ENCODE results near the gene PDGFA. TPM values are rescaled to one million over a fixed set of nuclear protein-coding genes. Genes with fewer than 3 reads are reported as not detected.

Gene PDGFA
- total RNA-seq: 10 to 100 TPM; 16.7 to 38.5 (median 27.9) TPM
- polyA plus RNA-seq: 10 to 100 TPM; 14.3 to 18.3 TPM
- long read RNA-seq, donor 1, partial matches to known transcripts: 0 of 11 reads
- long read RNA-seq, donor 1, other reads (novel, unspliced or antisense): 8 of 11 reads
- long read RNA-seq, donor 2, transcript PDGFA-203 (6 exons, 2,305 nt): major isoform, 9 of 14 reads
- long read RNA-seq, donor 2, partial matches to known transcripts: 1 of 14 reads
- long read RNA-seq, donor 2, other reads (novel, unspliced or antisense): 4 of 14 reads
- long read RNA-seq, donor 3, transcript PDGFA-203 (6 exons, 2,305 nt): major isoform, 6 of 16 reads
- long read RNA-seq, donor 3, partial matches to known transcripts: 2 of 16 reads
- long read RNA-seq, donor 3, other reads (novel, unspliced or antisense): 8 of 16 reads

GRCh38 chr7:519484-520390 is at the start of gene PDGFA:
PDGFA (minus strand) TSS chr7:519846; CDS start chr7:519001, 845 bp downstream.
- TF ChIP-seq CTCF (IDR thresholded peaks at IDR 0.05): peak in 4 of 9 donors; percentile 6 to 36 (median 18)
- intact Hi-C loops (cut with DNase I): loop anchor here in 9 of 10 donors (2.0 to 10.0 kb wide), 13 partner anchors 115 to 228 kb away; partner anchors contain the start of genes DNAAF5 (in 2 of the 9) and PRKAR1B (in 2 of the 9)
- peak within 1 kb of the TSS; percentile 56 to 95 (median 75) for H3K4me3 ChIP-seq
- peaks cover 28 to 70% (median 55%) of the 10 kb centered on the region in 9 donors for H3K4me1 ChIP-seq
- ATAC-seq: peak; percentile 13 to 41 (median 28)
- DNase-seq: peak; percentile 57 to 66
- H3K36me3 ChIP-seq: no peaks in the 10 kb centered on the region
- no peaks in the 10 kb centered on the region for H3K9me3 ChIP-seq
- H3K27me3 ChIP-seq: peaks cover 0 to 83% (median 26%) of the 10 kb centered on the region in 7 donors
- WGBS, 2 donors: 0% methylated on average over 43 to 117 of the region's 132 CpGs
- H3K27ac ChIP-seq: peak within 1 kb of the TSS; percentile 83 to 95 (median 90)

- Histone ChIP-seq H3K4me1 (peaks cover 9 to 46% (median 24%) of the 10 kb centered on the region in 9 donors), H3K9me3 (no peaks in the 10 kb centered on the region), H3K27ac (peak overlapping the region; percentile 14 to 88 (median 58)), H3K27me3 (no peaks in the 10 kb centered on the region), H3K4me3 (peak overlapping the region in 3 of 10 donors; percentile 13 to 37 (median 22)), H3K36me3 (no peaks in the 10 kb centered on the region)
- ATAC-seq: peak; percentile 39 to 81 (median 69)
- intact Hi-C loops (cut with DNase I): no loop called here
- TF ChIP-seq CTCF (IDR thresholded peaks at IDR 0.05): no peak
- peak in 1 of 2 donors; percentile 54 for DNase-seq
- WGBS, 2 donors: 34 to 38% methylated on average over 33 of the region's 33 CpGs
Measured at GRCh38 chr7:568031-568951, 48.6 kb upstream of the PDGFA start.

GRCh38 chr7:567305-567883 is 47.7 kb upstream of the PDGFA start:
- intact Hi-C loops (cut with DNase I): no loop called here
- ATAC-seq: no peak
- H3K4me3 ChIP-seq: no peak overlapping the region

More at GRCh38 chr7:567305-567883, 47.7 kb upstream of the PDGFA start:
- H3K4me1 ChIP-seq: peaks cover 9 to 46% (median 24%) of the 10 kb centered on the region in 9 donors
- no peaks in the 10 kb centered on the region for H3K36me3 ChIP-seq
- DNase-seq: no peak
- H3K9me3 ChIP-seq: no peaks in the 10 kb centered on the region
- peak overlapping the region in 6 of 10 donors; percentile 55 to 88 (median 66) for H3K27ac ChIP-seq
- no peak for TF ChIP-seq CTCF (IDR thresholded peaks at IDR 0.05)
- H3K27me3 ChIP-seq: no peaks in the 10 kb centered on the region
- WGBS, 2 donors: 97 to 98% methylated on average over 2 of the region's 3 CpGs
